GM19238 (cell line): Measurements from ENCODE around the gene EXOG.
"Not testable (repeated sequence)": the region's sequence is repeated elsewhere in the genome, so short reads cannot be mapped to it uniquely, and the experiment has no call there.

Experiments used
- DNase-seq: peaks from one replicate; pipeline ENCODE4 v3.0.0; 2011; ENCODE audit warnings: low spot score; ENCODE audit not compliant: insufficient read length

The EXOG gene

GRCh38 chr3:38563886-38564270 lies 67.7 kb downstream of the EXOG start:
- DNase-seq = no peak

DNA sequence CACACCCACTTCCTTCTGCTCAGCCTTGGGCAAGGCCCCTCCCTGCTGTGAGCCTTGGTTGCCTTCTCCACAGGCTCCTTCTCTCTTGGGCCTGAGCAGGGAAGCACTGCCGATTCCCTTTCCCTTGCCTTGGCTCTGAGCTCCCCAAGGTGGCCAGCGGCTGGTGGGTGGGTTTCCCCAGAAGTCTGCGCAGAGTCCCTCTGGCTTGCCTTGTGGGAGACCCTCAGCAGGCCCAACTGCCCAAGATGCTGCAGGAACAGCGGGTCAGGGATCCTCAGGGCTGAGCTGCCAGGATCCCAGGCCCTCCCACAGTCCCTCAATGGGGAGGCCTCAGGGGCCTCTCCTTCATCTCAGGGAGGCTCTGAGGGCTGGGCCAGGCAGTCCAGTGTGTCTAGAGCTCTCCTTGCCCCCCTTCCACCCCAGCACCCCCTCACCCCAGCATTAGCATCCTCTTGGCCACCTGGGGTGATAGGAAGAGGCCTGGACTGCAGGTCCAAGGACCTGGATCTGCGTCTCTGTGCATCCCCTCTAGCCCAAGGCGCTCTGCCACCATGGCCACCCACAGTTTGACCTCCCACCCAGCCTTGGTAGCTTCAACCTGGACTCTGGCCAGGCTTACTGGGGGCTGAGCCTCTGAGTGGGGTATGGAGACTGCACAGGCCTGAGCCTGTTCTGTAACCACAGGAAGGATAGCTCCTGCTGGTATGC lies 68.6 kb downstream of the EXOG start:
- DNase-seq = no peak

DNA sequence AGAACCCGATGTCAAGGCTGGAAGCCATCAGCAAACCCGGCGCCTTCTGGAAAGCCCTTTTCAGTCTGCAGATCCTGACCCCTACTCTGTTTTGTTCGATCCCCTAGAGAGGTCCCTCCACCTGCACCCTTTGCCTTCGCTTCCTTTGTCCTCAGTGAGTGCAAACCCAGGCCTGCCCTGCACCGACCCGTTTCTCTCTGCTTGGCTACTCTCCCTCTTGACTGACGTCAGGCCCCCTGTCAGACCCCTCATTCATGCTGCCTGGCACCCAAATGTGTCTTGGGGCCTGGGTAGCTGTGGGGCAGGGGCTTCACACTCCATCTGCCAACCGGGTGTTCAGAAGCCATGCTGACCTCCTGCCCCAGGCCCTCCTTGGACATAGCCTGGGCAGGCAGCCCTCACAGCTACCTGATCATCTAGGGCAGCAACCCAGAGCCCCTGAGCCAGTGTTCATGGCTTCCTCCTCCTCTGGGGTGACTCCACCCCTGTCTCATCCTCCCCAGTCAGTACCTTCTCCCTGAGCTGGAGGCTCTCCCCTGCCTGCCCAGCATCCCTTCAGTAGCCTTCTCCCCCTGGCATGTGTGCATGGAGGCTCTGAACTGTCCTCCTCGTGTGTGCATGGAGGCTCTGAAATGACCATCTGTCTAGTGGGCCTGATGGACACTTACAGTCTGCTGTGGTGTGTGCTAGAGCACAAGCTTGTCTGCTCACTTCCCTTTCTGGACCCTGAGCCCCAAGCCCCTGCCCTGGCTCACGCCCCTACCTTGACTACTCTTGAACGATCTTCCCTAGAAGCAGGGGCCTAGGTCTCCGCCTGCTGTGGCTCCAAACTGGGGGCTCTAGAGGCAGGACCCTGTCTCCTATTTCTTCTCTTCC lies 69.4 kb downstream of the EXOG start:
- DNase-seq = no peak

DNA sequence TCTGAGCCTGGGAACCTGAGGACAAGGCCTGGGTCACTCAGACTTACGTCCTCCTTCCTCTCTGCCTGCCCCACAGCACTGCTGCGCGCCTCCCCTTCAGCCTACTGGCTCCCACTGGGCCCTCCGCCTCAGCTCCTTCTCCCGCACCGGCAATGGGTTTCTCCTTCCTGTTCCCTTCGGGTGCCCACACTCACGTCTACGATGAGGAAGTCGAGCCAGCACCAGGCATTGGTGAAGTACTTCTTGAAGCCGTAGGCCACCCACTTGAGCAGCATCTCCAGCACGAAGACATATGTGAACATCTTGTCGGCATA lies 70.0 kb downstream of the EXOG start:
- DNase-seq = no peak

GRCh38 chr3:38566794-38567193 lies 70.7 kb downstream of the EXOG start:
- DNase-seq = not testable (repeated sequence)

- DNase-seq = no peak
These were observed 71.4 kb downstream of the EXOG start for GRCh38 chr3:38567498-38567897.

DNA sequence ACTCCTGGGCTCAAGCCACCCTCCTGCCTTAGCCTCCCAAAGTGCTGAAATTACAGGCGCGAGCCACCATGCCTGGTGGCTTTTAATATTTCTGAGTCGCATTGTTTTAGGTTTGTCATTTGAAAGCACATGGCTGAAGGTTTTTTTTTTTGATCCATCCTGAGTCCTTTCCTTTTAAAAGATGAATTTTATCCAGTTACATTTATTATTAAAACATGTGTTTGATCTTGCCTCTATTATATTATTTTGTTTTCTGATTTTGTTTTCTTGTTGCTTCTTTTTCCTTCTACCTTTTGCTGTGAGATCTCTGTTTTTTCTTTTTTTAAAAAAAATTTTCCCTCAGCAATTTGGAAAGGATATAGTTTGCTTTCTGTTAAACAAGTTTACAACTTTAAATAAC lies 77.0 kb downstream of the EXOG start:
- no peak for DNase-seq

GRCh38 chr3:38573556-38573955 lies 77.4 kb downstream of the EXOG start:
- DNase-seq = no peak

DNA sequence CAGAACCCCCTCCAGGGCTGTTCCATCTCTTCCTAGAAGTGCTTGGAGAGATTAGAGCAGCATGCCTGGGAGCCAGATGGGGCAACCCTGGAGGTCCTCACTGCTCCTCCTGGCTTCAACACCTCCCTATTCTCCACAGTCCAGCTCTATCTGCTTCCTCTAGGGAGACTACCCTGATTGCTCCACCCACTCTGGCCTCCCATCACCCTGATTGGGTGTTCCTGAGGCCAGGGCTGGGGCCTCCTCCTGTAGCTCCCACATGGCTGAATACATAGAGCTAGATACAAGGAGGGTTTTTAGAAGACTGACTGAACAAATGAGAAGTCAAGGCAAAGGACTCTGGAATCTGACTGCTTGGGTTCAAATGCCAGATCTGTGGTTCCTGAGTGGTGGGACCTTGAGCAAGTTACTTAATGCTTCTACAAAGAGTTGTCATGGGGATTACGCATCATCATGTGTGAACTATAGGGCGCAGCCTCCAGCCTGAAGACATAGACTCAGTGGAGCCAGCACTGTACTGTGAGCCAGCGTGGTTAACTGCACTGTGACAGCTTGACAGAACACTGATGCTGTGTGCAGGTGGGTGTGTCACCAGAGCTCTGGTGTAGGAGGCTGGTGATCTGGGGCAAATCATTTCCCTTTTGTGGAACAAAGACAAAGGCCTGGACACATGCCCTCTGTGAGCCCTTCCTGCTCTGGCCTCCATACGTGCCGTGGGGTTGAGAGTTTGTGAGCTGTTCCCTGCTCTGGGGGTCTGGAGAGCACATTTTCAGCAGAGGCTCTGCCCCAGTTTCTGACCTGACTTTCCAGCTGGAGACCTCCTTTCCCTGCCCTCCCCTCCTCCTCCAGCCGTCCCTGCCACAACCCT lies 78.5 kb downstream of the EXOG start:
- DNase-seq = no peak

GRCh38 chr3:38575279-38575843 lies 79.2 kb downstream of the EXOG start:
- DNase-seq = no peak
